Naive B cell (primary cell): ENCODE results near the gene MYO1C. TPM values are rescaled to one million over a fixed set of nuclear protein-coding genes. Genes with fewer than 3 reads are reported as not detected.
"Not testable (repeated sequence)": the region's sequence is repeated elsewhere in the genome, so short reads cannot be mapped to it uniquely, and the experiment has no call there.

Experiments used
- ATAC-seq, 2 donors: fragments of 150-1000 bp; cut with Tn5 transposase; 2 replicates each; pipeline ENCODE4 v1.10.0; 2021; ENCODE audit warnings: low read depth in 2 of 2, mild to moderate bottlenecking in 2 of 2, moderate library complexity in 2 of 2
- DNase-seq: peaks from one replicate; pipeline ENCODE4 v3.0.0; 2022
- H3K27ac Mint-ChIP-seq, 6 donors: one replicate each; pipeline ENCODE4 v1.8.0; 2020 to 2022; ENCODE audit warnings: mild to moderate bottlenecking in 6 of 6, mixed read lengths in 6 of 6, moderate library complexity in 5 of 6, inconsistent platforms in 2 of 6
- H3K27me3 Mint-ChIP-seq, 3 donors: one replicate each; pipeline ENCODE4 v1.8.0; 2021 to 2022; ENCODE audit warnings: mixed read lengths in 3 of 3, mild to moderate bottlenecking in 1 of 3
- H3K36me3 Mint-ChIP-seq, 2 donors: one replicate each; pipeline ENCODE4 v1.8.0; 2020 to 2022; ENCODE audit warnings: mixed read lengths in 2 of 2, inconsistent platforms in 1 of 2, mild to moderate bottlenecking in 1 of 2
- H3K4me1 Mint-ChIP-seq, 3 donors: one replicate each; pipeline ENCODE4 v1.8.0; 2020 to 2022; ENCODE audit warnings: mixed read lengths in 3 of 3, inconsistent platforms in 1 of 3, mild to moderate bottlenecking in 1 of 3, moderate library complexity in 1 of 3
- H3K4me3 Mint-ChIP-seq, 8 donors: one replicate each; pipeline ENCODE4 v1.8.0; 2020 to 2022; ENCODE audit warnings: mild to moderate bottlenecking in 8 of 8, mixed read lengths in 8 of 8, moderate library complexity in 8 of 8, inconsistent platforms in 2 of 8
- H3K9me3 Mint-ChIP-seq, 7 donors: one replicate each; pipeline ENCODE4 v1.8.0; 2020 to 2022; ENCODE audit warnings: mixed read lengths in 7 of 7, mild to moderate bottlenecking in 5 of 7, inconsistent platforms in 2 of 7, moderate library complexity in 1 of 7
- polyA plus RNA-seq, 6 donors: library from polyadenylated mRNA; unstranded; fragments of 300-500 nt; fragmentation: Illumina TruSeq; gene quantifications; one replicate each; pipeline ENCODE4 v1.2.3, GENCODE V29; 2021; ENCODE audit warnings: low read depth in 6 of 6

MYO1C gene, protein sequence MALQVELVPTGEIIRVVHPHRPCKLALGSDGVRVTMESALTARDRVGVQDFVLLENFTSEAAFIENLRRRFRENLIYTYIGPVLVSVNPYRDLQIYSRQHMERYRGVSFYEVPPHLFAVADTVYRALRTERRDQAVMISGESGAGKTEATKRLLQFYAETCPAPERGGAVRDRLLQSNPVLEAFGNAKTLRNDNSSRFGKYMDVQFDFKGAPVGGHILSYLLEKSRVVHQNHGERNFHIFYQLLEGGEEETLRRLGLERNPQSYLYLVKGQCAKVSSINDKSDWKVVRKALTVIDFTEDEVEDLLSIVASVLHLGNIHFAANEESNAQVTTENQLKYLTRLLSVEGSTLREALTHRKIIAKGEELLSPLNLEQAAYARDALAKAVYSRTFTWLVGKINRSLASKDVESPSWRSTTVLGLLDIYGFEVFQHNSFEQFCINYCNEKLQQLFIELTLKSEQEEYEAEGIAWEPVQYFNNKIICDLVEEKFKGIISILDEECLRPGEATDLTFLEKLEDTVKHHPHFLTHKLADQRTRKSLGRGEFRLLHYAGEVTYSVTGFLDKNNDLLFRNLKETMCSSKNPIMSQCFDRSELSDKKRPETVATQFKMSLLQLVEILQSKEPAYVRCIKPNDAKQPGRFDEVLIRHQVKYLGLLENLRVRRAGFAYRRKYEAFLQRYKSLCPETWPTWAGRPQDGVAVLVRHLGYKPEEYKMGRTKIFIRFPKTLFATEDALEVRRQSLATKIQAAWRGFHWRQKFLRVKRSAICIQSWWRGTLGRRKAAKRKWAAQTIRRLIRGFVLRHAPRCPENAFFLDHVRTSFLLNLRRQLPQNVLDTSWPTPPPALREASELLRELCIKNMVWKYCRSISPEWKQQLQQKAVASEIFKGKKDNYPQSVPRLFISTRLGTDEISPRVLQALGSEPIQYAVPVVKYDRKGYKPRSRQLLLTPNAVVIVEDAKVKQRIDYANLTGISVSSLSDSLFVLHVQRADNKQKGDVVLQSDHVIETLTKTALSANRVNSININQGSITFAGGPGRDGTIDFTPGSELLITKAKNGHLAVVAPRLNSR
- polyA plus RNA-seq, result 10 to 100 TPM; 12.0 to 32.5 (median 21.4) TPM

DNA sequence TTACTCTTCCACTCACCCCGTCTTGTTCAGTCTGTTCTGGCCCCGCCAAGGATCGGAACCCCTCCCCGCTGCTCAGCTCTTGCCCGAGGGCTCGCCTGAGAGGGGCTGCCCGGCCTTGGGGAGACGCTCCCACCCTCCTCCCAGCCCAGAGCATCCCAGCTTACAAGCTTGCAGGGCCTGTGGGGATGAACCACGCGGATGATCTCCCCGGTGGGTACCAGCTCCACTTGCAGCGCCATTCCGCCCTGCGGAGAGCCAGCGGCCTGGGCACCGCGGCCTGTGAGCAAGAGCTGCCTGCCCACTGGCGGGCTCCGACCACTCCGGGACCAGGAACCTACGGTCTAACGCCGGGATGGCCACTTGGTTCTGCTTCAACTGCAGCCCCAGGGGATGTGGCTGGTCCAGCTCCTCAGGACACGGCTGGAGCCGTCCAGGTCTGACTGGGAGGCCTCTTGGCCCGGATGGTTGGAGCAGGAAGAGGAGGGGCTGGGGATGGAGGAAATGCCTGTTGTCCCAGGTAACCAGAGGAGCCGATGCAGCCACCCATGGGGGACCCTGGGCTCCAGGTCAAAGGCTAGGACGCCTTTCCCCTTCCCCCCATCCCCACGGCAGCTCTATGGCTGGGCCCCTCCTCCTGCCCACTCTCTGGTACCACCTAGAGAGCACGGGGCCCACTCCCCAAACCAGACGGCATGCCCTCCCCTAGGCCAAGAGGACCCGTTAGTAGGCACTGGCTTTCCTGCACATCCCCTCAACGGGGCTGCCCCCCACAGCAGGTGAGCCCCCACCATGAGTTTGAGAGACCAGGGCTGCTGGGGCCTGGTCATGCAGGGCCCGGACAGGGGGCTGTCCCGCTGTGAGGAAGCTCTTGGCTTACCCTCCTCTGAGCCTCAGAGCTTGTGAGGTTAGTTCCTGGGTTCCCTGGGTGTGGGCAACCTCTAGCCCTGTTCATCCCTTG is at the start of gene MYO1C:
Gene MYO1C (minus strand): TSS at position 438 of the 958 bp plus-strand sequence. CDS start 199 bp downstream, at position 239.
- H3K27me3 Mint-ChIP-seq, result no peaks in the 10 kb centered on the region

DNA sequence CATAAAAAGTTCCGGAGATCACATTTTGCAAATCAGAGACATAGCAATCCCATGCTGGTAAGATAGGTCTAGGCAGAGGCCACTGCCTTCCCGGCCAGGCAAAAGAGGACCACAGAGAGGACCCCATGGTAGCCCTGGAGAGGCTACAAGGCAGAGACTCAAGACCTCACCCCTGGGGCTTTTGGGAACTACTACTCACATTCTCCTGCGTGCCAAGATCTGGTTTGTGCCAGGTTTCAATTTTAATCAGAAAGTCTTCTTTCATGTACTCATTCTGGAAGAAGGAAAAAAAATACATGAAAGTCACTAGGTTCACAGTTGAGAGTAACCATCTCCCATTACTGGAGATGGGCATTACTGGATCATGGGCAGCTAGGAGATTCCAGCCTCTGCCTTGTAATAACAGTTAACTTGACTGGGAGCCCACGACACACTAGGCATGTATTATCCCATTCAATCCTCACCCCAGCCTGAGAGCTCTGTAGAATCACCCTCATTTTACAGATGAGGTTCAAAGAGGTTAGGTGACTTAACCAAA is 49.0 kb upstream of the MYO1C start:
- H3K27ac Mint-ChIP-seq, result no peak overlapping the region
- H3K9me3 Mint-ChIP-seq, result no peaks in the 10 kb centered on the region
- H3K36me3 Mint-ChIP-seq, result peaks cover 0 to 4% of the 10 kb centered on the region in 2 donors
- H3K4me1 Mint-ChIP-seq, result no peaks in the 10 kb centered on the region
- no peak overlapping the region for H3K4me3 Mint-ChIP-seq
- H3K27me3 Mint-ChIP-seq, result no peaks in the 10 kb centered on the region
- ATAC-seq (no peak), DNase-seq (no peak)

More for the DNA sequence above, at the start of gene MYO1C:
- DNase-seq, result peak; percentile 14
- Mint-ChIP-seq H3K9me3 (no peaks in the 10 kb centered on the region), H3K4me3 (peak within 1 kb of the TSS; percentile 77 to 93 (median 88)), H3K4me1 (peaks cover 19 to 49% (median 37%) of the 10 kb centered on the region in 3 donors), H3K27ac (peak within 1 kb of the TSS in 4 of 6 donors; percentile 22 to 89 (median 85)), H3K36me3 (no peaks in the 10 kb centered on the region)
- no peak for ATAC-seq

- no peak overlapping the region for H3K4me3 Mint-ChIP-seq
- no peaks in the 10 kb centered on the region for H3K9me3 Mint-ChIP-seq
- H3K27me3 Mint-ChIP-seq, result no peaks in the 10 kb centered on the region
- H3K27ac Mint-ChIP-seq, result no peak overlapping the region
- H3K36me3 Mint-ChIP-seq, result peaks cover 0 to 4% of the 10 kb centered on the region in 2 donors
- DNase-seq (no peak), ATAC-seq (no peak)
- H3K4me1 Mint-ChIP-seq, result no peaks in the 10 kb centered on the region
Measured at GRCh38 chr17:1539811-1540210, 47.3 kb upstream of the MYO1C start.

- peak overlapping the region in 1 of 6 donors; percentile 47 for H3K27ac Mint-ChIP-seq
- no peaks in the 10 kb centered on the region for H3K27me3 Mint-ChIP-seq
- peaks cover 9 to 12% (median 11%) of the 10 kb centered on the region in 3 donors for H3K4me1 Mint-ChIP-seq
- DNase-seq, result no peak
- H3K9me3 Mint-ChIP-seq, result no peaks in the 10 kb centered on the region
- H3K36me3 Mint-ChIP-seq, result peaks cover under 1 to 17% of the 10 kb centered on the region in 2 donors
- H3K4me3 Mint-ChIP-seq, result no peak overlapping the region
- no peak for ATAC-seq
Measured at GRCh38 chr17:1535737-1536136, 43.3 kb upstream of the MYO1C start.

- H3K27me3 Mint-ChIP-seq, result no peaks in the 10 kb centered on the region
- ATAC-seq (no peak), DNase-seq (no peak)
- H3K4me1 Mint-ChIP-seq, result peaks cover 11 to 16% (median 12%) of the 10 kb centered on the region in 3 donors
- H3K9me3 Mint-ChIP-seq, result no peaks in the 10 kb centered on the region
- H3K36me3 Mint-ChIP-seq, result peaks cover 8 to 23% of the 10 kb centered on the region in 2 donors
- no peak overlapping the region for H3K4me3 Mint-ChIP-seq
- H3K27ac Mint-ChIP-seq, result peak overlapping the region in 2 of 6 donors; percentile 35 to 94
Measured at GRCh38 chr17:1533661-1534325, 41.3 kb upstream of the MYO1C start.

DNA sequence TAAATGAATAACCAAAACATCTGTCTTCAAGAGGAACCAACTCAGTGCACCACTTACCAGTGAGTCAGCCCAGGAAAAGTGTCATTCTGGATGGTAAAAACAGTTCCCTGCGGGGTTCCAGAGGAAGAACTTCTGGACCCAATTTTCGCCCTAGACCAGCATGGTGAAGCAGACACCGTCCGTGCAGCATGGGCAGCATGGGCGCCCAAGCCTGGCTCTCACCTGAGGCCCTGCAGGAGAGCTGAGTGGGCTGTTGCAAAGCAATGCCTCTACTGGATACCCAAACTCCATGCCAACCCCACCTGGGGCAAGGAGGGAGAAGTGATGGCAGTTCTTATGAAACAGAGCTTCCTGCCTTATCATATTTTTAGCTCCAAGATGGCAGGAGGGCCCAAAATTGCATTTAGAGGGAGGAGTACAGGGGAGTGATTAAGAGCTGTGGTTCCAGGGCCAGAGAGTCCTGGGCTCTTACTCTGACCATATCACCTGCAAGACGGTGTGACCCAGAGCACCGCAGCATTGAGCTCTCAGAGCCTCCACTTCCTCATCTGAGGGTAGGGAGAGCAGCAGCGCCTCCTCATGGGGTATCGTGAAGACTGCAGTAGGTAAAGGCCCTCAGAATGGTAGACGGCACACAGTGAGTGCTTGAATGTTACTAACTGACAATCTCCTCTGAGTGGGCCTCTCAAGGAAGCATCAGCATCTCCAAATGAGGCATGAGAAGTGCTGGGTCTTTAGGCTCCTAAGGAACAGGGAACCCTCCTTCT is 40.5 kb upstream of the MYO1C start:
- peak; percentile 55 for DNase-seq
- no peaks in the 10 kb centered on the region for H3K27me3 Mint-ChIP-seq
- H3K36me3 Mint-ChIP-seq, result peaks cover 8 to 23% of the 10 kb centered on the region in 2 donors
- H3K4me1 Mint-ChIP-seq, result peaks cover 11 to 16% (median 12%) of the 10 kb centered on the region in 3 donors
- H3K9me3 Mint-ChIP-seq, result no peaks in the 10 kb centered on the region
- H3K27ac Mint-ChIP-seq, result peak overlapping the region in 3 of 6 donors; percentile 1 to 90 (median 28)
- ATAC-seq, result peak; percentile 86 to 98
- no peak overlapping the region for H3K4me3 Mint-ChIP-seq

DNA sequence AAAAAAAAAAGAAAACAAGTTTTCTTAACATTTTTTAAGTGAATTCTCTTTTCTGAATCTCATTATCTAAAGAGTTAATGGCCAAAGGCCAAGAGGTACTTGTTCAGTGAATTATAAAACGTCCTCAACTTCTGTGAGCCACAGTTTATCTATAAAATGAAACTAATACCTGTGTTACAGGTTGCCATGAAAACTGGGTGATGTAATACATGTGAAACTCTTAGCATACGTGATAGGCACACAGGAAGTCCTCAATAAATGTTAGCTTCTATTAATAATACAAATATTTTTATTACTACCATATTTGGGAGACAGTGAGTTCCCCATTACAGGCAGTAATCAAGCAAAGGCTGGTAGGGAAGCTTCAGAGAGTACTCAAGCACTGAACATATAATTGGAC is 37.4 kb upstream of the MYO1C start:
- Mint-ChIP-seq H3K4me3 (no peak overlapping the region), H3K36me3 (peaks cover 8 to 23% of the 10 kb centered on the region in 2 donors), H3K27ac (peak overlapping the region in 2 of 6 donors; percentile 16 to 76), H3K27me3 (no peaks in the 10 kb centered on the region), H3K4me1 (peaks cover 11 to 16% (median 12%) of the 10 kb centered on the region in 3 donors), H3K9me3 (no peaks in the 10 kb centered on the region)
- ATAC-seq (no peak), DNase-seq (no peak)

- not testable (repeated sequence) for H3K4me1 Mint-ChIP-seq, H3K27ac Mint-ChIP-seq, DNase-seq, ATAC-seq, H3K9me3 Mint-ChIP-seq, H3K27me3 Mint-ChIP-seq, H3K4me3 Mint-ChIP-seq, H3K36me3 Mint-ChIP-seq
Measured at GRCh38 chr17:1526876-1527275, 34.4 kb upstream of the MYO1C start.

GRCh38 chr17:1522626-1523025 is 30.1 kb upstream of the MYO1C start:
- no peak for ATAC-seq
- Mint-ChIP-seq H3K36me3 (no peaks in the 10 kb centered on the region), H3K4me3 (peak overlapping the region in 1 of 8 donors; percentile 15), H3K4me1 (peaks cover 0 to 12% (median 0%) of the 10 kb centered on the region in 3 donors), H3K27ac (no peak overlapping the region), H3K9me3 (no peaks in the 10 kb centered on the region), H3K27me3 (no peaks in the 10 kb centered on the region)
- no peak for DNase-seq

GRCh38 chr17:1521086-1521640 is 28.7 kb upstream of the MYO1C start:
- peaks cover 0 to 14% (median 0%) of the 10 kb centered on the region in 3 donors for H3K4me1 Mint-ChIP-seq
- H3K36me3 Mint-ChIP-seq, result no peaks in the 10 kb centered on the region
- DNase-seq, result no peak
- H3K4me3 Mint-ChIP-seq, result peak overlapping the region in 2 of 8 donors; percentile 18 to 49
- ATAC-seq, result no peak
- H3K27me3 Mint-ChIP-seq, result no peaks in the 10 kb centered on the region
- no peaks in the 10 kb centered on the region for H3K9me3 Mint-ChIP-seq
- H3K27ac Mint-ChIP-seq, result no peak overlapping the region

- peaks cover 10 to 27% (median 10%) of the 10 kb centered on the region in 3 donors for H3K4me1 Mint-ChIP-seq
- no peaks in the 10 kb centered on the region for H3K36me3 Mint-ChIP-seq
- no peak for DNase-seq
- H3K27ac Mint-ChIP-seq, result no peak overlapping the region
- H3K4me3 Mint-ChIP-seq, result peak overlapping the region in 2 of 8 donors; percentile 47 to 97
- no peaks in the 10 kb centered on the region for H3K9me3 Mint-ChIP-seq
- no peak for ATAC-seq
- no peaks in the 10 kb centered on the region for H3K27me3 Mint-ChIP-seq
Measured at GRCh38 chr17:1519678-1520077, 27.2 kb upstream of the MYO1C start.
